Mesodermal cell (in vitro differentiated cells): ENCODE measurements around the gene SPOCK1.

Experiments
- H3K27ac ChIP-seq: 2 replicates; pipeline ENCODE4 v1.7.0; 2013; ENCODE audit warnings: mild to moderate bottlenecking, low read depth, low read length, moderate library complexity; ENCODE audit not compliant: severe bottlenecking
- H3K36me3 ChIP-seq: 2 replicates; pipeline ENCODE4 v1.7.1; 2013; ENCODE audit warnings: mild to moderate bottlenecking, low read length, moderate library complexity; ENCODE audit not compliant: control insufficient read depth, insufficient read depth
- H3K4me1 ChIP-seq: one replicate; pipeline ENCODE4 v1.7.1; 2013; ENCODE audit warnings: mild to moderate bottlenecking, low read length; ENCODE audit not compliant: insufficient read depth, control insufficient read depth, poor library complexity, severe bottlenecking
- H3K4me3 ChIP-seq: 2 replicates; pipeline ENCODE4 v1.7.0; 2013; ENCODE audit warnings: low read length, control low read depth, mild to moderate bottlenecking; ENCODE audit not compliant: insufficient read depth, poor library complexity, severe bottlenecking; ENCODE audit errors: extremely low read depth
- H3K9me3 ChIP-seq: 2 replicates; pipeline ENCODE4 v1.7.1; 2013; ENCODE audit warnings: mild to moderate bottlenecking, low read length, moderate library complexity; ENCODE audit not compliant: control insufficient read depth
- WGBS, 2 experiments: methylation state at CpG; one replicate each; pipeline ENCODE4 v1.1.5; 2013; ENCODE audit warnings: missing lambda C conversion rate in 2 of 2; ENCODE audit not compliant: insufficient coverage in 2 of 2; 5-methylcytosine and 5-hydroxymethylcytosine counted together

Gene SPOCK1

GRCh38 chr5:137283801-137284200, 215.3 kb downstream of the SPOCK1 start:
- WGBS, 2 experiments, result 76 to 100% methylated on average over 1 to 2 of the region's 2 CpGs
- Histone ChIP-seq H3K27ac (no peak overlapping the region), H3K36me3 (no peaks in the 10 kb centered on the region), H3K9me3 (no peaks in the 10 kb centered on the region), H3K4me1 (peaks cover 29% of the 10 kb centered on the region), H3K4me3 (no peak overlapping the region)

GRCh38 chr5:137282216-137282615, 216.9 kb downstream of the SPOCK1 start:
- H3K27ac ChIP-seq, result no peak overlapping the region
- H3K4me1 ChIP-seq, result peaks cover 29% of the 10 kb centered on the region
- no peak overlapping the region for H3K4me3 ChIP-seq
- no peaks in the 10 kb centered on the region for H3K36me3 ChIP-seq
- no peaks in the 10 kb centered on the region for H3K9me3 ChIP-seq
- WGBS, 2 experiments, result 30 to 61% methylated on average over 2 to 4 of the region's 5 CpGs

GRCh38 chr5:137281201-137281600, 217.9 kb downstream of the SPOCK1 start:
- no peaks in the 10 kb centered on the region for H3K9me3 ChIP-seq
- H3K27ac ChIP-seq, result no peak overlapping the region
- no CpG with 5 or more reads among the region's 1 CpG for WGBS, 2 experiments
- no peak overlapping the region for H3K4me3 ChIP-seq
- no peaks in the 10 kb centered on the region for H3K36me3 ChIP-seq
- H3K4me1 ChIP-seq, result peaks cover 29% of the 10 kb centered on the region

- Histone ChIP-seq H3K4me1 (peaks cover 29% of the 10 kb centered on the region), H3K4me3 (no peak overlapping the region), H3K27ac (no peak overlapping the region), H3K9me3 (no peaks in the 10 kb centered on the region), H3K36me3 (no peaks in the 10 kb centered on the region)
- no CpG with 5 or more reads among the region's 3 CpGs for WGBS, 2 experiments
Measured at GRCh38 chr5:137280656-137281055, 218.5 kb downstream of the SPOCK1 start.

GRCh38 chr5:137279521-137280231, 219.4 kb downstream of the SPOCK1 start:
- 91 to 94% methylated on average over 3 to 5 of the region's 6 CpGs for WGBS, 2 experiments
- Histone ChIP-seq H3K36me3 (no peaks in the 10 kb centered on the region), H3K4me1 (peaks cover 29% of the 10 kb centered on the region), H3K9me3 (no peaks in the 10 kb centered on the region), H3K4me3 (no peak overlapping the region), H3K27ac (no peak overlapping the region)

- Histone ChIP-seq H3K9me3 (no peaks in the 10 kb centered on the region), H3K36me3 (no peaks in the 10 kb centered on the region), H3K27ac (no peak overlapping the region), H3K4me1 (peaks cover 29% of the 10 kb centered on the region), H3K4me3 (no peak overlapping the region)
- 91 to 94% methylated on average over 5 of the region's 5 CpGs for WGBS, 2 experiments
Measured at GRCh38 chr5:137278476-137278875, 220.7 kb downstream of the SPOCK1 start.

- Histone ChIP-seq H3K9me3 (no peaks in the 10 kb centered on the region), H3K27ac (no peak overlapping the region), H3K4me3 (no peak overlapping the region), H3K4me1 (peaks cover 10% of the 10 kb centered on the region), H3K36me3 (no peaks in the 10 kb centered on the region)
- 89 to 93% methylated on average over 2 of the region's 2 CpGs for WGBS, 2 experiments
Measured at GRCh38 chr5:137275083-137275482, 224.0 kb downstream of the SPOCK1 start.

- Histone ChIP-seq H3K9me3 (no peaks in the 10 kb centered on the region), H3K36me3 (no peaks in the 10 kb centered on the region), H3K4me1 (no peaks in the 10 kb centered on the region), H3K4me3 (no peak overlapping the region), H3K27ac (no peak overlapping the region)
- WGBS, 2 experiments, result no CpG with 5 or more reads among the region's 1 CpG
Measured at GRCh38 chr5:137273511-137273910, 225.6 kb downstream of the SPOCK1 start.

- no peaks in the 10 kb centered on the region for H3K4me1 ChIP-seq
- no peak overlapping the region for H3K27ac ChIP-seq
- H3K9me3 ChIP-seq, result no peaks in the 10 kb centered on the region
- no peaks in the 10 kb centered on the region for H3K36me3 ChIP-seq
- no peak overlapping the region for H3K4me3 ChIP-seq
Measured at GRCh38 chr5:137272831-137273230, 226.3 kb downstream of the SPOCK1 start.

- Histone ChIP-seq H3K4me1 (no peaks in the 10 kb centered on the region), H3K27ac (no peak overlapping the region), H3K4me3 (no peak overlapping the region), H3K36me3 (no peaks in the 10 kb centered on the region), H3K9me3 (no peaks in the 10 kb centered on the region)
- 86 to 100% methylated on average over 2 of the region's 2 CpGs for WGBS, 2 experiments
Measured at GRCh38 chr5:137269946-137270345, 229.2 kb downstream of the SPOCK1 start.

- no peaks in the 10 kb centered on the region for H3K36me3 ChIP-seq
- H3K9me3 ChIP-seq, result no peaks in the 10 kb centered on the region
- peaks cover 5% of the 10 kb centered on the region for H3K4me1 ChIP-seq
- 35 to 100% methylated on average over 1 to 2 of the region's 2 CpGs for WGBS, 2 experiments
- no peak overlapping the region for H3K27ac ChIP-seq
- no peak overlapping the region for H3K4me3 ChIP-seq
Measured at GRCh38 chr5:137269274-137269673, 229.9 kb downstream of the SPOCK1 start.
